CD14-positive monocyte (primary cell): ENCODE measurements around the gene PSPN. TPM values are rescaled to one million over a fixed set of nuclear protein-coding genes. Genes with fewer than 3 reads are reported as not detected.

ENCODE experiments used
- DNase-seq, 3 donors: peaks; one replicate each; pipeline ENCODE4 v3.0.0-alpha.2; 2011 to 2022
- H2AFZ ChIP-seq: 2 replicates; pipeline ENCODE4 v1.6.0; 2012; ENCODE audit warnings: mild to moderate bottlenecking, low read depth, low read length, inconsistent platforms; ENCODE audit not compliant: insufficient read depth, poor library complexity, severe bottlenecking
- H3K27ac ChIP-seq, 2 donors: 1 replicate in 1 of 2; 2 replicates in 1 of 2; pipeline ENCODE4 v1.5.1; 2012 to 2013; ENCODE audit warnings: low read length in 2 of 2, control low read depth in 1 of 2, inconsistent platforms in 1 of 2, low read depth in 1 of 2, mild to moderate bottlenecking in 1 of 2
- H3K27me3 ChIP-seq, 2 donors: one replicate each; pipeline versions ENCODE4 v1.6.0 to v1.6.1; 2011 to 2013; ENCODE audit warnings: low read length in 2 of 2; ENCODE audit not compliant: control insufficient read depth in 2 of 2, insufficient read depth in 2 of 2
- H3K36me3 ChIP-seq, 2 donors: replicated peaks in 1 of 2; 1 replicate in 1 of 2; 2 replicates in 1 of 2; pipeline versions ENCODE4 v1.5.1 to v1.6.1; 2012 to 2013; ENCODE audit warnings: low read length in 2 of 2, control low read depth in 1 of 2, inconsistent platforms in 1 of 2, mild to moderate bottlenecking in 1 of 2; ENCODE audit not compliant: insufficient read depth in 2 of 2, control insufficient read depth in 1 of 2
- H3K4me1 ChIP-seq, 2 donors: 1 replicate in 1 of 2; 2 replicates in 1 of 2; pipeline versions ENCODE4 v1.5.1 to v1.6.1; 2012 to 2013; ENCODE audit warnings: low read length in 2 of 2, control low read depth in 1 of 2, inconsistent platforms in 1 of 2, mild to moderate bottlenecking in 1 of 2, moderate library complexity in 1 of 2; ENCODE audit not compliant: insufficient read depth in 2 of 2, control insufficient read depth in 1 of 2
- H3K4me2 ChIP-seq: replicated peaks from 2 replicates; pipeline ENCODE3; 2012; ENCODE audit warnings: low read length, moderate library complexity, mild to moderate bottlenecking; ENCODE audit not compliant: poor library complexity, severe bottlenecking; ENCODE audit errors: extremely low read depth
- H3K4me3 ChIP-seq, 3 experiments: fragments of 200-600 bp in 1 of 3; sonication (generic) in 1 of 3; replicated peaks in 1 of 3; 1 replicate in 2 of 3; 2 replicates in 1 of 3; pipeline ENCODE4 v1.5.1; 2011 to 2013; ENCODE audit warnings: low read length in 3 of 3, mild to moderate bottlenecking in 3 of 3, control low read depth in 2 of 3, low read depth in 2 of 3, inconsistent platforms in 1 of 3, moderate library complexity in 1 of 3
- H3K79me2 ChIP-seq: 2 replicates; pipeline ENCODE4 v1.6.0; 2012; ENCODE audit warnings: mild to moderate bottlenecking, control low read depth, inconsistent platforms, low read length, moderate library complexity; ENCODE audit not compliant: insufficient read depth
- H3K9ac ChIP-seq: 2 replicates; pipeline ENCODE4 v1.6.0; 2017; ENCODE audit warnings: low read length, mild to moderate bottlenecking; ENCODE audit not compliant: insufficient read depth, poor library complexity, severe bottlenecking
- H3K9me3 ChIP-seq, 2 donors: replicated peaks in 1 of 2; 1 replicate in 1 of 2; 2 replicates in 1 of 2; pipeline versions ENCODE4 v1.5.1 to v1.6.1; 2012 to 2013; ENCODE audit warnings: low read length in 2 of 2, control low read depth in 1 of 2; ENCODE audit not compliant: control insufficient read depth in 1 of 2, insufficient read depth in 1 of 2
- H4K20me1 ChIP-seq: 2 replicates; pipeline ENCODE4 v1.6.0; 2012; ENCODE audit warnings: mild to moderate bottlenecking, low read length, control low read depth, moderate library complexity; ENCODE audit not compliant: insufficient read depth
- H3K27ac Mint-ChIP-seq, 7 donors: one replicate each; pipeline ENCODE4 v1.8.0; 2020; ENCODE audit warnings: mild to moderate bottlenecking in 7 of 7, mixed read lengths in 7 of 7, moderate library complexity in 6 of 7, inconsistent platforms in 2 of 7
- H3K27me3 Mint-ChIP-seq, 3 donors: one replicate each; pipeline ENCODE4 v1.8.0; 2021 to 2022; ENCODE audit warnings: low read depth in 3 of 3, mild to moderate bottlenecking in 3 of 3, mixed read lengths in 3 of 3, moderate library complexity in 3 of 3, inconsistent platforms in 1 of 3
- H3K36me3 Mint-ChIP-seq, 2 donors: one replicate each; pipeline ENCODE4 v1.8.0; 2020; ENCODE audit warnings: mixed read lengths in 2 of 2, inconsistent platforms in 1 of 2, mild to moderate bottlenecking in 1 of 2
- H3K4me1 Mint-ChIP-seq: one replicate; pipeline ENCODE4 v1.8.0; 2020; ENCODE audit warnings: mild to moderate bottlenecking, mixed read lengths
- H3K4me3 Mint-ChIP-seq, 2 donors: one replicate each; pipeline ENCODE4 v1.8.0; 2020; ENCODE audit warnings: mild to moderate bottlenecking in 2 of 2, mixed read lengths in 2 of 2, moderate library complexity in 1 of 2
- H3K9me3 Mint-ChIP-seq, 7 donors: one replicate each; pipeline ENCODE4 v1.8.0; 2020 to 2022; ENCODE audit warnings: mixed read lengths in 7 of 7, mild to moderate bottlenecking in 6 of 7, moderate library complexity in 6 of 7, inconsistent platforms in 2 of 7
- CTCF ChIP-seq: fragments of 200-600 bp; IDR thresholded peaks from one replicate; pipeline ENCODE4 v1.8.0; 2022; ENCODE audit warnings: antibody characterized with exemption, mild to moderate bottlenecking
- WGBS: methylation state at CpG from one replicate; pipeline ENCODE4 v1.1.5; 2013; ENCODE audit warnings: missing lambda C conversion rate; ENCODE audit not compliant: insufficient coverage; 5-methylcytosine and 5-hydroxymethylcytosine counted together
- intact Hi-C, 2 donors: fragments of 100-400 bp; cut with micrococcal nuclease; formaldehyde crosslinking; loops; one replicate each; pipeline versions ENCODE4 v1.15.0 to v1.15.1; 2023
- polyA plus RNA-seq, 3 donors: library from polyadenylated mRNA; depleted of rRNA in 1 of 3; unstranded in 2 of 3; stranded (reverse) in 1 of 3; fragments of 300-500 nt in 2 of 3; fragments of >200 nt in 1 of 3; fragmentation: Illumina TruSeq in 2 of 3; gene quantifications; 1 replicate in 2 of 3; 2 replicates in 1 of 3; pipeline ENCODE4 v1.2.3, GENCODE V29; 2012 to 2021

Gene PSPN
- polyA plus RNA-seq, 3 donors = 0.10 to 0.19 (median 0.13) TPM

DNA sequence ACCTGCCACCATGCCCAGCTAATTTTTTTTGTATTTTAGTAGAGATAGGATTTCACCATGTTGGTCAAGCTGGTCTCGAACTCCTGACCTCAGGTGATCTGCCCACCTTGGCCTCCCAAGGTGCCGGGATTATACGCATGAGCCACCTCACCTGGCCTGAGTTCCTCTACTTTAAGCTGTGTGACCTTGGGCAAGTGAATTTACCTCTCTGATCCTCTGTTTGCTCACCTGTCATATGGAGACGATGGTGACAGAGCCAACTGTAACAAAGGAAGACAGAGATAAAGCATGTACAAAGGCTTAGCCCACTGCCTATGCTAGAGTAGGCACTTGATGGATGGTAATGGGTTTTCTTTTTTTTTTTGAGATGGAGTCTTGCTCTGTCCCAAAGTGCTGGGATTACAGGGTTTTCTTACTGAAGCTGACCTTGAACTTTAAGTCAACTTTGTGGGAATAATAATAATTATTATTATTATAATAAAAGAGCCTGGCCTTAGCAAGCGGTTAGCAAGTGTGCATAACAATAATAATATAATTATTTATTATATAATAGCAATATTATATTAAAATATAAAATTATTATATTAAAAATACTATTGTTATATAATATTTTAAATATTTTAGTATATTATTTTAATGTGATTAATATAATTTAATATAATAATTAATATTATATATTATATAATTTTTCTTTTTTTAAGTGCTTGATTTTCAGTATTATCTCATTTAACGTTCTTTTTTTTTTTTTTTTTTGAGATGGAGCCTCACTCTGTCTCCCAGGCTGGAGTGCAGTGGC is 41.0 kb downstream of the PSPN start:
- Histone ChIP-seq H3K79me2 (no peaks in the 10 kb centered on the region), H2AFZ (no peak overlapping the region), H3K36me3 (no peaks in the 10 kb centered on the region), H3K27me3 (no peaks in the 10 kb centered on the region), H3K9me3 (no peaks in the 10 kb centered on the region), H3K4me1 (no peaks in the 10 kb centered on the region), H3K27ac (no peak overlapping the region), H3K9ac (no peak overlapping the region), H4K20me1 (no peaks in the 10 kb centered on the region), H3K4me2 (no peak overlapping the region), H3K4me3 (no peak overlapping the region)
- Mint-ChIP-seq H3K9me3 (peaks cover 0 to 5% (median 2%) of the 10 kb centered on the region in 7 donors), H3K27ac (no peak overlapping the region), H3K36me3 (no peaks in the 10 kb centered on the region), H3K4me1 (no peaks in the 10 kb centered on the region), H3K4me3 (no peak overlapping the region), H3K27me3 (peaks cover 0 to 9% (median 3%) of the 10 kb centered on the region in 3 donors)
- no peak for TF ChIP-seq CTCF
- 92% methylated on average over 3 of the region's 6 CpGs for WGBS
- intact Hi-C loops = no loop called here
- DNase-seq = no peak

DNA sequence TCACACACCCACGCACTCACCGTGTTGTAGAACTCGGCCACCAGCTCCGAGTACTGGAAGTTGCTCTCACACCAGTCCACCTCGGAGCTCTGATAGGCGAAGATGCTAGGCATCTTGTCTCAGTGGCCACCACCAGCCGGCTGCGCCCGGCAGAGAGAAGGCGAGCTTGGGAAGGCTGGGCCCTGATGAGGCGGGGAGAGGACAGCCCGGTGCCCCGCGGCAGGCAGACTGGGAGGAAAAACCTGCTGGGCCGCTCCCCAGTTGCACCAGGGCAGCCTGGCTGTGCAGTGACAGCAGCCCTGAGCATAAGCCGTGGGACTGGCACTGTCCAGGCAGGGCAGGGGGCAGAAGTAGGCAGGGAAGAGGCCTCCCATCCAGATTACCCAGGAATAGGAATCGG is 42.3 kb downstream of the PSPN start, which contains the start of gene ACER1:
Gene ACER1, minus strand, starts transcription at position 174 of the 400 bp plus-strand sequence. Its CDS starts 61 bp downstream, at position 113.
- Mint-ChIP-seq H3K4me3 (no peak within 1 kb of the TSS), H3K9me3 (no peaks in the 10 kb centered on the region), H3K27me3 (peaks cover 0 to 4% (median 3%) of the 10 kb centered on the region in 3 donors), H3K36me3 (no peaks in the 10 kb centered on the region), H3K27ac (no peak within 1 kb of the TSS), H3K4me1 (no peaks in the 10 kb centered on the region)
- H3K9me3 ChIP-seq = no peaks in the 10 kb centered on the region
- H3K79me2 ChIP-seq = no peaks in the 10 kb centered on the region
- WGBS = 93% methylated on average over 16 of the region's 17 CpGs
- no peaks in the 10 kb centered on the region for H3K36me3 ChIP-seq
- no peak within 1 kb of the TSS for H3K9ac ChIP-seq
- H3K4me1 ChIP-seq = no peaks in the 10 kb centered on the region
- no peak within 1 kb of the TSS for H3K4me3 ChIP-seq
- H3K4me2 ChIP-seq = no peak within 1 kb of the TSS
- TF ChIP-seq CTCF = no peak
- H4K20me1 ChIP-seq = no peaks in the 10 kb centered on the region
- H2AFZ ChIP-seq = no peak within 1 kb of the TSS
- H3K27ac ChIP-seq = no peak within 1 kb of the TSS
- H3K27me3 ChIP-seq = no peaks in the 10 kb centered on the region
- intact Hi-C loops = no loop called here
- DNase-seq = no peak
